SHP77 (cell line): ENCODE data around the gene IL17RD.

ENCODE experiments used
- DNase-seq, 2 experiments: peaks; one replicate each; lab custom pipeline; 2025; lab: John Stamatoyannopoulos, UW

Gene IL17RD

GRCh38 chr3:57164657-57165573 is at the start of gene IL17RD:
Gene IL17RD (minus strand): TSS chr3:57165353. CDS start chr3:57165286, 67 bp downstream.
- DNase-seq, result peak; percentile 32 to 75

- no peak for DNase-seq
Observed at GRCh38 chr3:57206423-57206822, 41.3 kb upstream of the IL17RD start.

- no peak for DNase-seq
Observed at GRCh38 chr3:57199895-57200297, 34.7 kb upstream of the IL17RD start, which contains the start of gene HESX1. Gene HESX1 (minus strand): TSS chr3:57199978. CDS start chr3:57199918, 60 bp downstream.

- DNase-seq, result no peak
Observed at GRCh38 chr3:57194641-57195040, 29.5 kb upstream of the IL17RD start.

GRCh38 chr3:57192028-57192427 is 26.9 kb upstream of the IL17RD start:
- DNase-seq, result no peak

- no peak for DNase-seq
Observed at GRCh38 chr3:57184526-57184925, 19.4 kb upstream of the IL17RD start.

DNA sequence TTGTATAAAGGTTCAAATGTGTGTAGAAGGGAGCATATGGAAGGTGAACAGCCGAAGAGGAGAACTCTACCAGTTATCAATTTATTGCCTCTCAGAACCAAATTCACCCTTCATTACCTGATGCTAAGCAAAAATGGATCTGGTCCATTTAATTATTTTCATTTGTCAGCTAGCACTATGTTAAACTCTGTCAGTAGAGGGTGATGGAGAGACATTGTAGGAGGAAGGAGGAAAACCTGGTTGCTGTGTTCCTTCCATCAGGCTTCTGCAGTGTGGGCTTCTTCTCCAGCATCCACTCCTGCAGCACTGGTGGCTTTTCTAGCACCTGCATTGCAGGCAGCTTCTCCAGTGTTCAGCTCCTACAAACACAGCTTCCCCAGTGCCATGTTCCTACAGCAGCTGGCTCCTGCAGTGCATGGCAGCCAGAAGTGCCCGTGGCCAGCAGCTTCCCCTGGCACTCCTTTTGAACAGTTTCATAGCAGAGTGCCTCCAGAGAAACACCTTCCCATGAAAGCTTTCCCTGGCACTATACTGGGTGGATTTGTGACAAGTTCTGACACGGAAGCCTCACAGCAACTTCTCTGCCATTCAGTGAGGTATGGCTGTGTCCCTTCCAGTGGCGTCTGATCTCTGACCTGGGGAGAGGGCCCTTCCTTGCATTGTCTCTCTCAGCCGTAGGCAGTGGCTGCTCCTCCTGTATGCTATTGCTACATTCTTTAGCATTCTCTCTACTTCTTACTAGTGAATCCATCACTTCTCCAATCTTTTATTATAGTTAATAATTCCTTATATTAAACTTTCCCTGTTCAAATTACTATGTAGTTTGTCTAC is 14.6 kb upstream of the IL17RD start:
- DNase-seq, result peak; percentile 15 to 21

GRCh38 chr3:57176045-57176444 is 10.9 kb upstream of the IL17RD start:
- DNase-seq, result no peak

DNA sequence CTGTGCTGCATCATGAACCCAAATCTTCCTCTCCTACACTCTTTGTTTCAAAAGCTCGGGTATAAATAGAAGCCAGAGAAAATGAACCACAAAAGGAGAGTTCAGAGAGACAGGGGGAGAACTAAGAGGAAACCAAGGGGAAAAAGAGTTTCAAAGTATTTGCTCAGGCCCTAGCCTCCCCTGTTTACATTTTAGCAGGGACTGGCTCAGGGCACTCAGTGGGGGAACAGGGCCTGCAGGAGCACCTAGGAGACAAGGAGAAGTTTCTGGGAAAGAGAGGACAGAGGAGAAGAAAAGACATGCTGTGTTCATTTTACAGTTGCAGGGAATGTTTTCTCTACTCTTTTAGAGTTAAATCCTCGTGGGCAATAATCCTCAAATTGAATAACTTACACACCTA is 8.5 kb upstream of the IL17RD start:
- no peak for DNase-seq

- no peak for DNase-seq
Observed at GRCh38 chr3:57170946-57171345, 5.8 kb upstream of the IL17RD start.

- peak; percentile 79 to 81 for DNase-seq
Observed at GRCh38 chr3:57169872-57170623, 4.9 kb upstream of the IL17RD start.

DNA sequence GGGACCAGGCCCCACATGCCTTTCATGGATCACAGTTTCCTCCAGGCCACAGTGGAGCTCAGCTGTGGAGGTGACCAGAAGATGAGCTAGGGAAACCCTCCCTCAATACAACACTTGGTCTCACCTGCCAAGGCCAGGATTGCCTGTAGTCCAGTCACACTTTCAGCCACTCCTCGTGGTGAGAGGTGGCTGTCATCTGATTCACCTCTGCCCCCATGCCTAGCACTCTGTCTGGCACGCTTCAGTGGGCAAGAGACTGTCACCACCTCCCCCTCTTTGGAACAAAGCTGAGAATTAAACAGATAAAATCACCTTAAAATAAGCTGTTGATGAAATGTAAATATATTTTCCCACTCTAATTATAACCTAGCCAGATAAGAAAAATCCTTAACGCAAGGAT is 4.0 kb upstream of the IL17RD start:
- DNase-seq, result no peak

DNA sequence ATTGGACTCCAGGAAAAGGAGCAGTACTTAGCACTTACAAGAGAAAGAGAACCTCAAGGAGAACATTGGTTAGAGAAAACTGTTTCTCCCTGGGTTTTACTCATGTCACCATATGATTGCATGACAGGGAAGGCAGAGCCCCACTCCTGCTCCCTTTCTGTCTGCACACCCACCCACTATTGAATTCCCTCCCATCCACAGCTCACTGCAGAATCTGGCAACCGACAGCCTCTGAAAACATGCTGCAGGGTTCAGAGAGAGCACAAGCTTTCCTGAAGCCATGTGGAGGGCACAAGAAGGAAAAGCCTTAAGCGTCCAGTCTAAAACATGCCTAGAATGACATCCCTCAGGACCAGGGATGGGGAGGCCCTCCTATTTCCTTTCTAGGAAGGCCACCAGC is 3.0 kb upstream of the IL17RD start:
- DNase-seq, result no peak

- DNase-seq, result no peak
Observed at GRCh38 chr3:57166660-57167059, 1.5 kb upstream of the IL17RD start.

- DNase-seq, result no peak
Observed at GRCh38 chr3:57165641-57166040, 488 bp upstream of the IL17RD start.

- no peak for DNase-seq
Observed at GRCh38 chr3:57164217-57164656, 916 bp downstream of the IL17RD start.

- DNase-seq, result no peak
Observed at GRCh38 chr3:57163751-57164150, 1.4 kb downstream of the IL17RD start.

- DNase-seq, result no peak
Observed at GRCh38 chr3:57161915-57162314, 3.2 kb downstream of the IL17RD start.

DNA sequence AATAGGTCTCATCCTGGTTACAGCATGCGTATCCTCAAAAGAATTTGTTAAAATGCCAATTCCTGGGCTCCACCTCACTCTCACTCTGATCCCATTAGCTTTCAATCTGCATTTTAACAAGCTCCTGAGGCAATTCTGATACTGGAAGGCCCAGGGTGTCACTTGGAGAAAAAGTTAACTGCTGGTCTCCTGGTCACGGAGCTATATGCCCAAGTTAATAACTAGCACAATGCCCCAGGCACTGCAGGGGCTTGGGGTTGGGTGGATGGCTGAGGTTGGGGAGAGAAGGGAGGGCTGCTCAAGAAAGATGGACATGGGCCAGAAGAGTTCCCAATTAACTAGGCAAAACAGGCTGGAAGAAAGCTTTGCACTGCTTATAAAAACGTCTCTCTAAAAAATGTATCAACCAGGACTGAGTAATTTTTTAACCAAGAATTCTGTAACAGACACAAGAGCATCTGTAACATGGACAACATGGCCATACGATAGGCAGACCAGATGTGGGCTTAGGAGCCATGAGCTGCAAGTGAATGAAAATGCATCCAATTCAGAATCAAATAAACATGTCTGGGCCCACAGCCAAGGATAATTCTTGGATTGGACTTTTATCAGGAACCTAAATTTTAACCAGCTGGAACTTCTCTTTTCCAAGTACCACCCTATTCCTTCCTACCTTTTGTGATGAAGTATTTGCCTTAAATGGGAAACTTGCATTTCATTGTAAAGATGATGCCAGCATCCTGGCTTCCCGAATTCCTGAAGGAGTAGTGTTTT is 4.2 kb downstream of the IL17RD start:
- DNase-seq, result no peak

DNA sequence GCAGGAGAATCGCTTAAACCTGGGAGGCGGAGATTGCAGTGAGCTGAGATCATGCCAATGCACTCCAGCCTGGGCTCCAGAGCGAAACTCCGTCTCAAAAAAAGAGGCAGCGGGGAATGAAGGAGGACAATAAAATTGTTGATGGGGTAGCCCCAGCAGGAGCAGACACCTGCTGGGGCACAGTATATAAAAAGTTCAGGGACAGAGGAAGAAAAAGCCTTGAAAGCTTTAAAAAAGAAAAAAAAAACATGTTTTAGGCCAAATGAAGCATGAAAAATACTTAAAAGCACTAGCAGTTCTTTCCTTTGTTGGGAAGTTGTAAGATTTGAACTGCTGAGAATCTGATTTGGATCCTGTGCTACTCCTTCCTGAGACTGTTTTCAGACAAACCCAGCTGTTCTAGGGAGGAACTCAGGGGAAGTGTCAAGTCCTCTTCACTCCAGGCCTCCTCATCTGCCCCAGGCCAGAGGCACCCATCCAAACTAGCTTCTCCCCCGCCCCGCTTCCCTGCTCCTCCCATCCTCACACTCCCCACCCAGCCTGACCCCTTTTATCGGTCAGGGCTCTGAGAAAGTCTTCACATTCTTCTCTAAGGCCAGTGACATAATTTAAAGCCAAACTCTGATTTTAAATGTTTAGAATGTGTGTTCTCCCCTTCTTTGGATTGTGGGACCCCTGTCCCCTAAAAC is 4.9 kb downstream of the IL17RD start:
- DNase-seq, result no peak
